Karpas-422 (cell line): ENCODE results near the gene WDR1. TPM values are rescaled to one million over a fixed set of nuclear protein-coding genes. Genes with fewer than 3 reads are reported as not detected.

Source experiments
- DNase-seq: peaks from one replicate; pipeline ENCODE4 v3.0.0-alpha.2; 2015
- H2AFZ ChIP-seq: fragments of 200-600 bp; sonication (generic); 2 replicates; pipeline ENCODE4 v1.6.1; 2014; ENCODE audit warnings: antibody characterized with exemption, low read length, mixed read lengths
- H3K27ac ChIP-seq: fragments of 200-600 bp; sonication (generic); 2 replicates; pipeline ENCODE4 v1.5.1; 2014; ENCODE audit warnings: mild to moderate bottlenecking, low read length, moderate library complexity
- H3K27me3 ChIP-seq: fragments of 200-600 bp; sonication (generic); 2 replicates; pipeline ENCODE4 v1.6.1; 2014; ENCODE audit warnings: low read length, mixed read lengths
- H3K36me3 ChIP-seq: fragments of 200-600 bp; sonication (generic); 2 replicates; pipeline ENCODE4 v1.6.1; 2014; ENCODE audit warnings: low read length, mixed read lengths; ENCODE audit not compliant: insufficient read depth
- H3K4me1 ChIP-seq: fragments of 200-600 bp; sonication (generic); 2 replicates; pipeline ENCODE4 v1.6.1; 2014; ENCODE audit warnings: mild to moderate bottlenecking, low read length, mixed read lengths
- H3K4me2 ChIP-seq: fragments of 200-600 bp; sonication (generic); 2 replicates; pipeline ENCODE4 v1.6.1; 2014; ENCODE audit warnings: low read length, low read depth, mild to moderate bottlenecking; ENCODE audit not compliant: poor library complexity, severe bottlenecking
- H3K4me3 ChIP-seq: fragments of 200-600 bp; sonication (generic); 2 replicates; pipeline ENCODE4 v1.5.1; 2014; ENCODE audit warnings: mild to moderate bottlenecking, antibody characterized with exemption, low read length, mixed read lengths
- H3K79me2 ChIP-seq: fragments of 200-600 bp; sonication (generic); 2 replicates; pipeline ENCODE4 v1.6.1; 2014; ENCODE audit warnings: mild to moderate bottlenecking, low read length, mixed read lengths
- H3K9ac ChIP-seq: fragments of 200-600 bp; sonication (generic); 2 replicates; pipeline ENCODE4 v1.6.0; 2014; ENCODE audit warnings: low read length
- H3K9me2 ChIP-seq: fragments of 200-600 bp; sonication (generic), shearing (Covaris generic); replicated peaks from 2 replicates; pipeline ENCODE4 v1.6.0; 2014; ENCODE audit warnings: mild to moderate bottlenecking, low read length, moderate library complexity; ENCODE audit not compliant: insufficient read depth
- H3K9me3 ChIP-seq: fragments of 300-700, 200-600 bp; sonication (generic); 2 replicates; pipeline ENCODE4 v1.6.1; 2014; ENCODE audit warnings: low read length, mixed read lengths
- H4K20me1 ChIP-seq: fragments of 200-600 bp; sonication (generic); 2 replicates; pipeline ENCODE4 v1.6.1; 2014; ENCODE audit warnings: mild to moderate bottlenecking, antibody characterized with exemption, low read length, low read depth; ENCODE audit not compliant: insufficient read depth
- total RNA-seq: library from RNA; depleted of rRNA; stranded (reverse); fragments of >200 nt; shearing (Covaris generic); gene quantifications from 2 replicates; pipeline ENCODE4 v1.2.3, GENCODE V29; 2014; ENCODE audit warnings: low replicate concordance

The WDR1 gene
- total RNA-seq, 1 experiment from 2014 or later = 67.5 TPM

GRCh38 chr4:10061650-10062415 lies 54.8 kb downstream of the WDR1 start:
- no peak for DNase-seq
- Histone ChIP-seq H3K9ac (no peak overlapping the region), H2AFZ (no peak overlapping the region), H3K4me1 (no peaks in the 10 kb centered on the region), H3K36me3 (no peaks in the 10 kb centered on the region; the same call in 1 of the 2 replicates), H4K20me1 (no peaks in the 10 kb centered on the region), H3K27ac (no peak overlapping the region), H3K9me3 (no peaks in the 10 kb centered on the region), H3K79me2 (no peaks in the 10 kb centered on the region), H3K9me2 (no peaks in the 10 kb centered on the region), H3K4me3 (no peak overlapping the region), H3K4me2 (no peak overlapping the region), H3K27me3 (no peaks in the 10 kb centered on the region)

DNA sequence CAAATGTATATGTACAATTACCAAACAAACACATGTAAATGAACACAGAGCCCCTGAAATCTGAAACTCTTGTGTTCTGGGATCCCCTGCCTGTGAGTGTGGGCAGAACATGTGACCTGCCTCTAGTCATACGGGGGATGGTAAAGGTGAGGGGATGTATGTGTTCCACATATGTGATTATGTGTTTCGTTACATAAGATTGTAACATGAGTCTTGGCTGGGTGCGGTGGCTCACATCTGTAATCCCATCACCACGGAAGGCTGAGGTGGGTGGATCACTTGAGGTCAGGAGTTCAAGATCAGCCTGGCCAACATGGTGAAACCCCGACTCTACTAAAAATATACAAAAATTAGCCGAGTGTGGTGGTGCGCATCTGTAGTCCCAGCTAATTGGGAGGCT lies 58.2 kb downstream of the WDR1 start:
- H3K4me2 ChIP-seq = no peak overlapping the region
- H2AFZ ChIP-seq = no peak overlapping the region
- H3K9ac ChIP-seq = no peak overlapping the region
- no peaks in the 10 kb centered on the region for H4K20me1 ChIP-seq
- no peaks in the 10 kb centered on the region for H3K79me2 ChIP-seq
- no peaks in the 10 kb centered on the region for H3K9me3 ChIP-seq
- DNase-seq = no peak
- H3K9me2 ChIP-seq = no peaks in the 10 kb centered on the region
- H3K4me1 ChIP-seq = peaks cover 9% of the 10 kb centered on the region
- no peak overlapping the region for H3K27ac ChIP-seq
- no peak overlapping the region for H3K4me3 ChIP-seq
- no peaks in the 10 kb centered on the region for H3K27me3 ChIP-seq
- H3K36me3 ChIP-seq = no peaks in the 10 kb centered on the region; the same call in 1 of the 2 replicates

DNA sequence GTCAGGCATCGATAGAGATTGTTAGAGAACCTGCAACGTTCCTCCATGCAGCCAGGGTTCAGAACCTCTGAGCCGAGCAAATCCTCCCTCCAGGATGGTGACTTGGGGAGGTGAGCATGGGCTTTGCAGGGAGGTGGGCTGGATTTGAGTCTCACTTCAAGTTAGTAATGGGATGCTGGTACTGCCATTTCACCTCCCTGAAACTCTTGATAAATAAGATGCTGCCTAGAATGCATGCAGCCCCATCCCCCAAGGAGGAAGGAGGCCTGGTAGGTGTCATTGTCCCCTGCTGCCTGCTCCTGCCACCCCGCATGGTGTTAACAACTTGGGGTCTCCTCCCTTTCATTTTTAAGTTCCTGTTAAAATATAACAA lies 59.6 kb downstream of the WDR1 start:
- Histone ChIP-seq H3K4me1 (peaks cover 9% of the 10 kb centered on the region), H3K36me3 (no peaks in the 10 kb centered on the region), H3K9me3 (no peaks in the 10 kb centered on the region), H2AFZ (no peak overlapping the region), H3K9me2 (no peaks in the 10 kb centered on the region), H3K9ac (no peak overlapping the region), H3K4me2 (no peak overlapping the region), H3K79me2 (no peaks in the 10 kb centered on the region), H3K27me3 (no peaks in the 10 kb centered on the region), H3K27ac (no peak overlapping the region), H3K4me3 (no peak overlapping the region), H4K20me1 (no peaks in the 10 kb centered on the region)
- no peak for DNase-seq

DNA sequence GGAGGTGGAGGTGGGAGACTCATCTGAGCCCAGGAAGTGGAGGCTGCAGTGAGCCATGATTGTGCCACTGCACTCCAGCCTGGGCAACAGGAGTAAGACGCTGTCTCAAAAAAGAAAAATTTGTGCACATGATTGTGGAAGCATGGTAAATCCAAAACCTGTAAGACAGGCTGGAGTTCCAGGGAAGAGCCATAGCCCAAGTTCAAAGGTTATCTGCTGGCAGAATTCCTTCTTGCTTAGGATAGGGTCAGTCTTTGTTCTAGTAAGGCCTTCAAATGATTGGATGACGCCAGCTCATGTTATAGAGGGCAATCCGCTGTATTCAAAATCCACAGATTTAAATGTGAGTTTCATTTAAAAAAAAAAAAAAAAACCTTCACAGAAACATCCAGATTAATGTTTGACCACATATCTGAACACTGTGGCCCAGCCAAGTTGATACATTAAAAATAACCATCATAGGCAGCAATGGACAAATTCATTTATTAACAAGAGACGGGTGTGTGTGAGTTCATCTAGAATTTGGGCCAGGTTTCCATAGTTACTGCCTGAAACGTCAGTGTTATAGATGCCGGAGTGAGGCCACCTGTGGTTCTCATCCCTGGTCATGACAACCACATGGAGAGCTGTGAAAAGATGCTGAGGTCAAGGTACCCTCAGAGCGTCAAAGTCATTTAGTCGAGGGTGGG lies 60.1 kb downstream of the WDR1 start:
- no peak for DNase-seq
- H3K36me3 ChIP-seq = no peaks in the 10 kb centered on the region
- H3K4me3 ChIP-seq = no peak overlapping the region

DNA sequence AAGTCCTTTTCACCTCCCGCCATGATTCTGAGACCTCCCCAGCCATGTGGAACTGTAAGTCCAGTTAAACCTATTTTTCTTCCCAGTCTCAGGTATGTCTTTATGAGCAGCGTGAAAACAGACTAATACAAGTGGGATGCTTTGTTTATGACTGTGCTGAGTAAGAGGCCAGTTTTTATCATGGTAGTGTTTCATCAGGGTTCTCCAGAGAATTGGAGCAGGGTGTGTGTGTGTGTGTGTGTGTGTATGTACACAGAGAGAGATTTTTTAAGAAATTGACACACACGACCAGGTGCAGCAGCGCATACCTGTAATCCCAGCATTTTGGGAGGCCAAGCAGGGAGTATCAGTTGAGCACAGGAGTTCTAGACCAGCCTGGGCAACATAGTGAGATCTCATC lies 60.7 kb downstream of the WDR1 start:
- no peak for DNase-seq
- Histone ChIP-seq H4K20me1 (no peaks in the 10 kb centered on the region), H3K27me3 (no peaks in the 10 kb centered on the region), H2AFZ (no peak overlapping the region), H3K9me2 (no peaks in the 10 kb centered on the region), H3K4me2 (no peak overlapping the region), H3K9ac (no peak overlapping the region), H3K4me3 (no peak overlapping the region), H3K9me3 (no peaks in the 10 kb centered on the region), H3K4me1 (peaks cover 9% of the 10 kb centered on the region), H3K79me2 (no peaks in the 10 kb centered on the region), H3K36me3 (no peaks in the 10 kb centered on the region), H3K27ac (no peak overlapping the region)

More for the DNA sequence above, 60.1 kb downstream of the WDR1 start:
- Histone ChIP-seq H4K20me1 (no peaks in the 10 kb centered on the region), H3K4me1 (peaks cover 9% of the 10 kb centered on the region), H3K9me2 (no peaks in the 10 kb centered on the region), H3K9ac (no peak overlapping the region), H3K4me2 (no peak overlapping the region), H3K9me3 (no peaks in the 10 kb centered on the region), H3K27ac (no peak overlapping the region), H3K79me2 (no peaks in the 10 kb centered on the region), H2AFZ (no peak overlapping the region), H3K27me3 (no peaks in the 10 kb centered on the region)

- Histone ChIP-seq H3K27me3 (no peaks in the 10 kb centered on the region), H3K4me3 (no peak overlapping the region), H3K9ac (no peak overlapping the region), H4K20me1 (no peaks in the 10 kb centered on the region), H3K4me2 (no peak overlapping the region), H3K4me1 (peaks cover 9% of the 10 kb centered on the region), H3K9me3 (no peaks in the 10 kb centered on the region), H3K36me3 (no peaks in the 10 kb centered on the region), H3K27ac (no peak overlapping the region), H3K79me2 (no peaks in the 10 kb centered on the region), H3K9me2 (no peaks in the 10 kb centered on the region), H2AFZ (no peak overlapping the region)
- no peak for DNase-seq
These were observed 62.0 kb downstream of the WDR1 start for GRCh38 chr4:10054571-10055041.

DNA sequence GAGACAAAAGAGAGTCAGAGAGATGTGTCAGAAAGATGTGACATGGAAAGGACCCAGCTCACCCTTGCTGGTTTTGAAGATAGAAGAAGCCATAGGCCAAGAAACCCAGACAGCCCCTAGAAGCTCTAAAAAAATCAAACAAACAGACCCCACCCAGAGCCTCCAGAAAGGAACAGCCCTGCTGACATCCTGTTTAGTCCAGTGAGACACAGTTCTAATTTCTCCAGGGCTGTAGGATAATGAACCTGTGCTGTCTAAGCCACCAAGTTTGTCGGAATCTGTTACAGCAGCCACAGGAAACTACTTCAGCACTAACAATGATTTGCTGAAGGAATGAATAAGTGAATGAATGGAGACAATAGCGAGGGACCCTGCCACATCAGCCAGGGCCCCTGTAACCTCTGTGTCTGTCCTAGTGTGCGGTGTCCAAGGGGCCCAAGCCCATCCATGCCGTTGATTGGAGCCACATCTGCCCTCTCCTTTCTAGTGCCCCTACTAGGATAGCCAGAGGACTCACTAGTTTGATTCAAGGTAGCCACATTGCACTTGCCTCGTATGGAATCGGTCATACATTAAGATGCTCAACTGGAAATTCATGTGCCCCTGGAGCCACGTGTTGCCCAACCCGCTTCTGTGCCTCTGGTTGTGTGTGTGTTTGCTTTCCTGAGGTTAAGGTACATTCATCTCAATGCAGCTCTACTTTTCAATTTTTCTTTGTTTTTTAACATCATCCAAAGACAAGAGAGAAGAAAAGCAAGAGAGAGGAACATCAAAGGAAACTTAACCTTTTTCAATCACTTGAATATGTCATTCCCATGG lies 62.8 kb downstream of the WDR1 start:
- Histone ChIP-seq H3K9me3 (no peaks in the 10 kb centered on the region), H3K4me2 (no peak overlapping the region), H3K27ac (no peak overlapping the region), H3K4me1 (peaks cover 9% of the 10 kb centered on the region), H4K20me1 (no peaks in the 10 kb centered on the region), H3K79me2 (no peaks in the 10 kb centered on the region), H3K4me3 (no peak overlapping the region), H3K9ac (no peak overlapping the region), H2AFZ (no peak overlapping the region), H3K9me2 (no peaks in the 10 kb centered on the region), H3K36me3 (no peaks in the 10 kb centered on the region), H3K27me3 (no peaks in the 10 kb centered on the region)
- no peak for DNase-seq
